H1 (cell line): ENCODE results near the gene KLF13. TPM values are rescaled to one million over a fixed set of nuclear protein-coding genes. Genes with fewer than 3 reads are reported as not detected.

Experiments
- CTCF ChIA-PET: fragments of 300-600 bp; sonication (Branson Sonifier 250); formaldehyde crosslinking; loops from one replicate; lab custom pipeline; 2021; ENCODE audit not compliant: partially characterized antibody; lab: Charles Lee
- POLR2A ChIA-PET: fragments of 300-600 bp; sonication (Branson Sonifier 250); formaldehyde crosslinking; loops from one replicate; lab custom pipeline; 2021; ENCODE audit warnings: inconsistent platforms; ENCODE audit not compliant: partially characterized antibody; lab: Charles Lee
- DNase-seq, 2 experiments: peaks; one replicate each; pipeline versions ENCODE4 v3.0.0 to v3.0.0-alpha.2; 2010 to 2022; ENCODE audit warnings: low spot score in 2 of 2, low read depth in 1 of 2, mixed read lengths in 1 of 2
- FAIRE-seq: peaks from 2 replicates; lab custom pipeline; 2011; peaks lifted over from hg19 to GRCh38; lab: Jason Lieb, UNC
- H2AFZ ChIP-seq: 2 replicates; pipeline ENCODE4 v1.8.1; 2012; ENCODE audit warnings: low read length, inconsistent platforms
- H2AK5ac ChIP-seq: 2 replicates; pipeline ENCODE4 v1.6.1; 2013; ENCODE audit warnings: low read depth, low read length
- H2BK120ac ChIP-seq: replicated peaks from 2 replicates; pipeline ENCODE3; 2013; ENCODE audit warnings: low read depth, low read length, inconsistent platforms
- H2BK12ac ChIP-seq: 2 replicates; pipeline ENCODE4 v1.6.1; 2013; ENCODE audit warnings: low read depth, low read length
- H2BK15ac ChIP-seq: 2 replicates; pipeline ENCODE4 v1.6.1; 2013; ENCODE audit warnings: low read length
- H2BK20ac ChIP-seq: 2 replicates; pipeline ENCODE4 v1.6.1; 2013; ENCODE audit warnings: low read length
- H2BK5ac ChIP-seq: 2 replicates; pipeline ENCODE4 v1.6.1; 2013; ENCODE audit warnings: low read depth, low read length
- H3K14ac ChIP-seq: 2 replicates; pipeline ENCODE4 v1.6.1; 2013; ENCODE audit warnings: inconsistent platforms; ENCODE audit not compliant: insufficient read length
- H3K18ac ChIP-seq: 2 replicates; pipeline ENCODE4 v1.6.1; 2013; ENCODE audit warnings: low read length; ENCODE audit errors: extremely low read depth
- H3K23ac ChIP-seq: 2 replicates; pipeline ENCODE4 v1.6.1; 2013; ENCODE audit warnings: inconsistent platforms; ENCODE audit not compliant: insufficient read length
- H3K23me2 ChIP-seq: 2 replicates; pipeline ENCODE4 v1.6.1; 2013; ENCODE audit warnings: low read depth, low read length
- H3K27ac ChIP-seq: 2 replicates; pipeline ENCODE4 v1.6.1; 2011; ENCODE audit warnings: low read depth, low read length, inconsistent platforms
- H3K27me3 ChIP-seq, 4 experiments: replicated peaks in 1 of 4; 1 replicate in 1 of 4; 2 replicates in 3 of 4; pipeline versions ENCODE4 v1.6.1 to v1.8.1; 2011 to 2013; ENCODE audit warnings: low read length in 3 of 4, mild to moderate bottlenecking in 3 of 4, inconsistent platforms in 2 of 4, mixed read lengths in 2 of 4, moderate library complexity in 1 of 4; ENCODE audit not compliant: control insufficient read depth in 3 of 4, insufficient read depth in 3 of 4; ENCODE audit errors: extremely low read depth in 1 of 4
- H3K36me3 ChIP-seq, 4 experiments: 2 replicates each; pipeline versions ENCODE4 v1.6.1 to v1.8.1; 2011 to 2013; ENCODE audit warnings: mild to moderate bottlenecking in 4 of 4, low read length in 3 of 4, moderate library complexity in 2 of 4, control low read depth in 1 of 4, inconsistent platforms in 1 of 4; ENCODE audit not compliant: insufficient read depth in 4 of 4, control insufficient read depth in 2 of 4
- H3K4ac ChIP-seq: replicated peaks from 2 replicates; pipeline ENCODE3; 2013; ENCODE audit warnings: low read length, low read depth, mixed read lengths, inconsistent platforms; ENCODE audit not compliant: insufficient read length
- H3K4me1 ChIP-seq, 4 experiments: replicated peaks in 1 of 4; 1 replicate in 1 of 4; 2 replicates in 3 of 4; pipeline versions ENCODE4 v1.6.1 to v1.8.1; 2011 to 2013; ENCODE audit warnings: low read length in 3 of 4, inconsistent platforms in 2 of 4, mixed read lengths in 1 of 4; ENCODE audit not compliant: insufficient read depth in 4 of 4, control insufficient read depth in 3 of 4
- H3K4me2 ChIP-seq, 2 experiments: 2 replicates each; pipeline versions ENCODE4 v1.6.1 to v1.8.1; 2011 to 2013; ENCODE audit warnings: low read depth in 2 of 2, low read length in 2 of 2, control low read depth in 1 of 2, inconsistent platforms in 1 of 2, mild to moderate bottlenecking in 1 of 2; ENCODE audit not compliant: insufficient read depth in 1 of 2
- H3K4me3 ChIP-seq, 4 experiments: fragments of 200-600, 300-600 bp in 1 of 4; sonication (generic), shearing (Covaris generic), sonication (Bioruptor Twin) in 1 of 4; 2 replicates each; pipeline versions ENCODE4 v1.5.1 to v1.8.1; 2011 to 2016; ENCODE audit warnings: low read length in 4 of 4, low read depth in 3 of 4, control low read depth in 2 of 4, inconsistent platforms in 2 of 4, mild to moderate bottlenecking in 2 of 4, mixed read lengths in 1 of 4, moderate library complexity in 1 of 4; ENCODE audit not compliant: insufficient read depth in 2 of 4; ENCODE audit errors: extremely low read depth in 1 of 4
- H3K56ac ChIP-seq: replicated peaks from 2 replicates; pipeline ENCODE3; 2013; ENCODE audit warnings: low read depth, mild to moderate bottlenecking, mixed read lengths, low read length, inconsistent platforms; ENCODE audit not compliant: insufficient read length
- H3K79me1 ChIP-seq: 2 replicates; pipeline ENCODE4 v1.6.1; 2013; ENCODE audit warnings: low read depth, low read length, control low read depth
- H3K79me2 ChIP-seq, 2 experiments: 2 replicates each; pipeline versions ENCODE4 v1.6.1 to v1.8.1; 2012 to 2013; ENCODE audit warnings: low read length in 2 of 2, mild to moderate bottlenecking in 2 of 2, inconsistent platforms in 1 of 2; ENCODE audit not compliant: insufficient read depth in 2 of 2, control insufficient read depth in 1 of 2
- H3K9ac ChIP-seq, 4 experiments: replicated peaks in 1 of 4; 1 replicate in 1 of 4; 2 replicates in 3 of 4; pipeline versions ENCODE4 v1.6.1 to v1.8.1; 2011 to 2013; ENCODE audit warnings: low read depth in 3 of 4, low read length in 3 of 4, control low read depth in 2 of 4, mild to moderate bottlenecking in 2 of 4, moderate library complexity in 2 of 4, inconsistent platforms in 1 of 4; ENCODE audit errors: extremely low read depth in 1 of 4
- H3K9me3 ChIP-seq, 2 experiments: 2 replicates each; pipeline versions ENCODE4 v1.6.1 to v1.8.1; 2012 to 2013; ENCODE audit warnings: mild to moderate bottlenecking in 2 of 2, moderate library complexity in 2 of 2, control low read depth in 1 of 2, inconsistent platforms in 1 of 2, low read depth in 1 of 2, low read length in 1 of 2, mixed read lengths in 1 of 2; ENCODE audit not compliant: insufficient read depth in 2 of 2
- H4K20me1 ChIP-seq, 2 experiments: replicated peaks in 1 of 2; 2 replicates each; pipeline versions ENCODE3 to v1.8.1; 2011 to 2013; ENCODE audit warnings: inconsistent platforms in 2 of 2, low read length in 2 of 2, mild to moderate bottlenecking in 1 of 2; ENCODE audit not compliant: insufficient read depth in 2 of 2, control insufficient read depth in 1 of 2
- H4K5ac ChIP-seq: 2 replicates; pipeline ENCODE4 v1.6.1; 2013; ENCODE audit warnings: low read length, low read depth, mixed read lengths, inconsistent platforms; ENCODE audit not compliant: insufficient read length
- H4K8ac ChIP-seq: 2 replicates; pipeline ENCODE4 v1.8.0; 2013; ENCODE audit warnings: mild to moderate bottlenecking, moderate library complexity, low read length, inconsistent platforms; ENCODE audit not compliant: insufficient read depth; ENCODE audit errors: extremely low read depth
- H4K91ac ChIP-seq: replicated peaks from 2 replicates; pipeline ENCODE3; 2013; ENCODE audit warnings: low read length, mixed read lengths, inconsistent platforms; ENCODE audit not compliant: insufficient read length
- CEBPB ChIP-seq: IDR thresholded peaks from 2 replicates; pipeline ENCODE4 v1.6.1; 2012; ENCODE audit warnings: low read depth, low read length
- CHD2 ChIP-seq: IDR thresholded peaks from 2 replicates; pipeline ENCODE4 v1.6.1; 2012; ENCODE audit warnings: low read length, improper control_type of control experiment
- EGR1 ChIP-seq: IDR thresholded peaks from 2 replicates; pipeline ENCODE4 v1.6.1; 2011; ENCODE audit warnings: low read depth, low read length, borderline replicate concordance
- EP300 ChIP-seq, 2 experiments: IDR thresholded peaks; 1 replicate in 1 of 2; 2 replicates in 1 of 2; pipeline ENCODE4 v1.6.1; 2011 to 2012; ENCODE audit warnings: low read depth in 2 of 2, low read length in 2 of 2, mild to moderate bottlenecking in 2 of 2, borderline replicate concordance in 1 of 2, inconsistent platforms in 1 of 2, moderate library complexity in 1 of 2
- EZH2 ChIP-seq: fragments of 200-600 bp; sonication (generic); IDR thresholded peaks from 2 replicates; pipeline ENCODE4 v1.7.1; 2012; ENCODE audit warnings: low read depth, mild to moderate bottlenecking, moderate library complexity, low read length, inconsistent platforms; ENCODE audit not compliant: severe bottlenecking
- GTF2F1 ChIP-seq: IDR thresholded peaks from 2 replicates; pipeline ENCODE4 v1.6.1; 2012; ENCODE audit warnings: low read depth, low read length, improper control_type of control experiment, borderline replicate concordance
- KDM4A ChIP-seq: IDR thresholded peaks from one replicate; pipeline ENCODE4 v1.7.1; 2012; ENCODE audit warnings: low read depth, mild to moderate bottlenecking, moderate library complexity, low read length, inconsistent platforms; ENCODE audit not compliant: severe bottlenecking
- NANOG ChIP-seq: IDR thresholded peaks from 2 replicates; pipeline ENCODE4 v1.6.1; 2011; ENCODE audit warnings: low read length, low read depth, mild to moderate bottlenecking, inconsistent platforms; ENCODE audit not compliant: insufficient read depth, poor library complexity, severe bottlenecking
- PHF8 ChIP-seq: fragments of 200-600 bp; sonication (generic); conservative IDR thresholded peaks from 2 replicates; pipeline ENCODE4 v1.7.1; 2012; ENCODE audit warnings: low read depth, mild to moderate bottlenecking, inconsistent platforms, low read length, moderate library complexity
- TCF12 ChIP-seq: IDR thresholded peaks from 2 replicates; pipeline ENCODE4 v1.6.1; 2011; ENCODE audit warnings: low read depth, mild to moderate bottlenecking, low read length
- WGBS, 2 experiments: shearing (Covaris generic) in 1 of 2; methylation state at CpG; one replicate each; pipeline versions ENCODE4 v1.1.6 to v1.1.7; 2013 to 2015; ENCODE audit warnings: low lambda C conversion rate in 2 of 2, mixed read lengths in 2 of 2, inconsistent platforms in 1 of 2, low coverage in 1 of 2, missing lambda C conversion rate in 1 of 2; ENCODE audit not compliant: insufficient replicate concordance in 2 of 2, insufficient coverage in 1 of 2, insufficient read length in 1 of 2; ENCODE audit errors: extremely low coverage in 1 of 2, missing lambda C conversion rate in 1 of 2; 5-methylcytosine and 5-hydroxymethylcytosine counted together
- polyA plus RNA-seq, 7 experiments: library from polyadenylated mRNA; depleted of rRNA in 3 of 7; stranded (reverse) in 5 of 7; unstranded in 2 of 7; fragments of >200 nt in 5 of 7; fragments of 200-250 nt in 2 of 7; gene quantifications; 1 replicate in 5 of 7; 2 replicates in 1 of 7; 4 replicates in 1 of 7; pipeline versions ENCODE4 v1.2.1 to v1.2.3, GENCODE V29; 2011 to 2013; ENCODE audit warnings: missing spikeins in 2 of 7, mixed read lengths in 2 of 7
- total RNA-seq: library from RNA; stranded (reverse); fragmentation: NEBNext Ultra II Directional; extraction: Animal tissue kit (Norgen Biotek cat#: 25700); gene quantifications from 2 replicates; pipeline ENCODE4 v1.2.1, GENCODE V29; 2021
- TF ChIP-seq, protein P1 (sequence below): IDR thresholded peaks from 2 replicates; pipeline ENCODE4 v1.6.1; 2012; ENCODE audit warnings: inconsistent platforms

KLF13 gene
- total and polyA plus RNA-seq, 2 of the 8 experiments (the other 6 are each of a cell fraction or from before 2014, with no cell fraction given) = 18.3 to 33.4 TPM

DNA sequence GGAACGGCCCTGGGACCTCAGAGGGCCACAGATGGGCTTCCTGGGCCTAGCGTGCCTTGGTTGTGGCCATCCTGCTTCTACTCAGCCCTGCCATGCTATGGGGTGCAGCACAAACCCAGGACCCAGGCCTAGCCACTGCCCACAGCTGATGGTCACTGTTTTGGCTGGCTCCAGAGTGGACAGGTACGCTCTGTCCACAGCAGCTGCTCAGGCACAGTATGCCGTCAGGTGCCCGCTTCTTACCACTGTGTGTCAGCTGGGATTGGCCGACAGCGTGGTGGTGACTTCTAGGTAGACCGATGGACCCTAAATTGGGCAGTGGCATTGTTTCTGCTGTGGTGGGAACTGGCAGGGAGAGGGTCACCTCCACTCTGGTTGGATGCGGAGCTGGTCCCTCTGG, 47.3 kb downstream of the KLF13 start:
- 97% methylated on average over 9 of the region's 9 CpGs; no CpG with 5 or more reads in 1 of the 2 experiments for whole genome bisulfite sequencing, 2 experiments
- ChIA-PET CTCF (interaction anchor here (1.7 kb wide), 1 partner anchor 41 kb away, joined by 4 read pairs; no protein-coding TSS in a partner anchor), POLR2A (no interaction called here)
- H2BK20ac ChIP-seq = no peak overlapping the region
- no peak for FAIRE-seq
- no peak overlapping the region for H3K4me3 ChIP-seq
- no peaks in the 10 kb centered on the region for H3K27me3 ChIP-seq
- no peak overlapping the region for H3K27ac ChIP-seq
- no peak overlapping the region for H2BK120ac ChIP-seq
- peaks cover 0 to 33% (median 5%) of the 10 kb centered on the region in 4 experiments; a peak in 6 of 7 replicates for H3K4me1 ChIP-seq
- H3K36me3 ChIP-seq = peaks cover 0 to 3% (median 0%) of the 10 kb centered on the region in 4 experiments; a peak in 1 of 8 replicates
- no peaks in the 10 kb centered on the region for H3K23me2 ChIP-seq
- H4K5ac ChIP-seq = no peak overlapping the region
- no peak overlapping the region; the same call in 1 of the 2 replicates for H2BK5ac ChIP-seq
- H3K56ac ChIP-seq = no peak overlapping the region
- no peak overlapping the region for H4K91ac ChIP-seq
- no peak overlapping the region for H3K4ac ChIP-seq
- H3K9ac ChIP-seq = no peak overlapping the region
- no peak for DNase-seq
- H3K9me3 ChIP-seq = no peaks in the 10 kb centered on the region
- no peak overlapping the region for H4K8ac ChIP-seq
- H3K18ac ChIP-seq = no peak overlapping the region; the same call in 1 of the 2 replicates
- no peak overlapping the region for H3K14ac ChIP-seq
- no peak overlapping the region for H3K4me2 ChIP-seq
- peak overlapping the region; percentile 81 for H2BK15ac ChIP-seq
- H2AFZ ChIP-seq = no peak overlapping the region
- H3K79me2 ChIP-seq = peaks cover 0 to 24% of the 10 kb centered on the region in 2 experiments; a peak in 2 of 4 replicates
- H2BK12ac ChIP-seq = peak overlapping the region; percentile 39; the same call in 1 of the 2 replicates
- peaks cover 10% of the 10 kb centered on the region for H3K79me1 ChIP-seq
- H2AK5ac ChIP-seq = peak overlapping the region; percentile 43; the same call in 1 of the 2 replicates
- peaks cover 2 to 3% of the 10 kb centered on the region in 2 experiments for H4K20me1 ChIP-seq
- no peak overlapping the region for H3K23ac ChIP-seq
- TF ChIP-seq EZH2 (no peak), TCF12 (no peak), PHF8 (no peak), EGR1 (no peak), NANOG (no peak), CHD2 (no peak), EP300 (IDR thresholded peaks at IDR 0.05; ENCODE audit: borderline replicate concordance in 1 of 2, low read depth in 2 of 2, low read length in 2 of 2) (no peak), KDM4A (no peak), CEBPB (no peak), GTF2F1 (no peak)
- TF ChIP-seq, protein P1, sequence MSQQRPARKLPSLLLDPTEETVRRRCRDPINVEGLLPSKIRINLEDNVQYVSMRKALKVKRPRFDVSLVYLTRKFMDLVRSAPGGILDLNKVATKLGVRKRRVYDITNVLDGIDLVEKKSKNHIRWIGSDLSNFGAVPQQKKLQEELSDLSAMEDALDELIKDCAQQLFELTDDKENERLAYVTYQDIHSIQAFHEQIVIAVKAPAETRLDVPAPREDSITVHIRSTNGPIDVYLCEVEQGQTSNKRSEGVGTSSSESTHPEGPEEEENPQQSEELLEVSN = no peak
